Activated naive CD4-positive, alpha-beta T cell treated with anti-CD3 and anti-CD28 coated beads, Interleukin-2, amount 50 U/mL, for 24 hours (primary cell): Measurements from ENCODE around the gene ESRRA.

ENCODE experiments used
- H3K27ac Mint-ChIP-seq: one replicate; pipeline ENCODE4 v1.8.0; 2021; ENCODE audit warnings: mild to moderate bottlenecking, mixed read lengths
- H3K27me3 Mint-ChIP-seq: one replicate; pipeline ENCODE4 v1.8.0; 2021; ENCODE audit warnings: mixed read lengths
- H3K36me3 Mint-ChIP-seq: one replicate; pipeline ENCODE4 v1.8.0; 2021; ENCODE audit warnings: mixed read lengths
- H3K4me1 Mint-ChIP-seq: one replicate; pipeline ENCODE4 v1.8.0; 2021; ENCODE audit warnings: mixed read lengths
- H3K4me3 Mint-ChIP-seq: one replicate; pipeline ENCODE4 v1.8.0; 2021; ENCODE audit warnings: mild to moderate bottlenecking, mixed read lengths
- H3K9me3 Mint-ChIP-seq: one replicate; pipeline ENCODE4 v1.8.0; 2021; ENCODE audit warnings: mixed read lengths

Gene ESRRA

GRCh38 chr11:64355078-64355940, 50.0 kb downstream of the ESRRA start:
- Mint-ChIP-seq H3K4me3 (no peak overlapping the region), H3K36me3 (no peaks in the 10 kb centered on the region), H3K4me1 (peaks cover 24% of the 10 kb centered on the region), H3K9me3 (no peaks in the 10 kb centered on the region), H3K27ac (no peak overlapping the region), H3K27me3 (no peaks in the 10 kb centered on the region)

- Mint-ChIP-seq H3K4me1 (peaks cover 34% of the 10 kb centered on the region), H3K36me3 (no peaks in the 10 kb centered on the region), H3K4me3 (peak overlapping the region; percentile 60), H3K9me3 (no peaks in the 10 kb centered on the region), H3K27me3 (no peaks in the 10 kb centered on the region), H3K27ac (no peak overlapping the region)
These were observed 51.4 kb downstream of the ESRRA start for GRCh38 chr11:64356498-64357411.

DNA sequence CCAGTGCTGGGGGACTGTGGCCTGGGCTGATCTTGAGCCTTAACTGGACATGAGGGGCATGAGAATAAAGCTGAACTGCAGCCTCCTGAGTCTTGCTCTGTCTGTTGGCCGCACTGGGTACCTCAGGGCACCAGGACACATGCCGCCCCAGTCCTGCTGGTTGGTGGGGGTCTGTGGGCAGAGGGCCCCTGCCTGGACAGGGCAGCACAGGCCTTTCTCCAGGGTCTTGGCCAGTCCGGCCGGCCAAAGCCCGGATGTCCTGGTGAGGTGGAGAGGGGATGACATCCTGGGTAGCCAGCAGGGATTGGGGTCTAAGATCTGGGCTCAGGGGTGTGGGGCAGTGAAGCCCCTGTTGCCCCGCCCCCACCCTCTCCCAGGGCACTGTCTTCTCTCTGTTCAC, 52.1 kb downstream of the ESRRA start:
- H3K27me3 Mint-ChIP-seq: no peaks in the 10 kb centered on the region
- H3K27ac Mint-ChIP-seq: no peak overlapping the region
- H3K4me3 Mint-ChIP-seq: no peak overlapping the region
- no peaks in the 10 kb centered on the region for H3K36me3 Mint-ChIP-seq
- H3K4me1 Mint-ChIP-seq: peaks cover 34% of the 10 kb centered on the region
- H3K9me3 Mint-ChIP-seq: no peaks in the 10 kb centered on the region

DNA sequence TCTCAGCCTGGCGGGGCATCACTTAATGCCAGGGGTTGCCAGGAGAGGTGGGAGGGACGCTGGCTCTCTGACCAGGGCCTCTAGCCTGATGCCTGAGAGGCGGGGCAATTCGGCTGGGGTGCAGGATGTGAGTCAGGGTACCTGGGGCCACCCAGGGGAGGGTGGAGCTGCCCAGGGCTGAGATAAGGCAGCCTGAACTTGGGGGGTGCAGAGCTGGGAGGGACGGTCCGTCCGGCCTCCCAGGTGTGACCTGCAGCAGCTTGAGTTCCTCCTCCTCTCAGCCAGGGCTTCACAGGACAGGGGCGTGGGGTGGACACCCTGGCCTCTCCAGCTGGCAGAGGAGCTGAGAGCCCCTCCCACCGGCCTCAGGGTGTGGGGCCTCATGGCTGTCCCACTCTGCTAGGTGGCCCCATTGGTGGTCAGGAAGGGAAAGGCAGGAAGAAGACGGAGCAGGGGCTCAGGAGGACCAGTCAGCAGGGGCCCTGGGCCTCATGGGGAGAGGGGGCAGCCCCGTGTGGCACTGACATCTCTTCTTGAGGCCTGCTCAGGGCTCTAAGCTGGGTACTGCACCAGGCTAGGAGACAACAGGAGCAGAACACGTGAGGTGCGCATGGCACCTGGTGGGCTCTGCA, 52.7 kb downstream of the ESRRA start:
- H3K27me3 Mint-ChIP-seq: no peaks in the 10 kb centered on the region
- no peaks in the 10 kb centered on the region for H3K36me3 Mint-ChIP-seq
- no peak overlapping the region for H3K27ac Mint-ChIP-seq
- peaks cover 34% of the 10 kb centered on the region for H3K4me1 Mint-ChIP-seq
- H3K9me3 Mint-ChIP-seq: no peaks in the 10 kb centered on the region
- peak overlapping the region; percentile 63 for H3K4me3 Mint-ChIP-seq

- H3K4me1 Mint-ChIP-seq: peaks cover 34% of the 10 kb centered on the region
These were observed 53.2 kb downstream of the ESRRA start for GRCh38 chr11:64358536-64358906.

GRCh38 chr11:64358907-64359711, 53.8 kb downstream of the ESRRA start, which contains the start of gene RPS6KA4:
Gene RPS6KA4, plus strand, starts transcription at chr11:64359162. Its CDS starts 74 bp downstream, at chr11:64359236.
- Mint-ChIP-seq H3K27me3 (no peaks in the 10 kb centered on the region), H3K27ac (peak within 1 kb of the TSS; percentile 73), H3K4me1 (peaks cover 34% of the 10 kb centered on the region), H3K4me3 (peak within 1 kb of the TSS; percentile 84), H3K9me3 (no peaks in the 10 kb centered on the region), H3K36me3 (peaks cover under 1% of the 10 kb centered on the region)

More at GRCh38 chr11:64358536-64358906, 53.2 kb downstream of the ESRRA start:
- H3K27ac Mint-ChIP-seq: no peak overlapping the region
- H3K36me3 Mint-ChIP-seq: no peaks in the 10 kb centered on the region
- no peaks in the 10 kb centered on the region for H3K27me3 Mint-ChIP-seq
- H3K4me3 Mint-ChIP-seq: peak overlapping the region; percentile 63
- H3K9me3 Mint-ChIP-seq: no peaks in the 10 kb centered on the region

DNA sequence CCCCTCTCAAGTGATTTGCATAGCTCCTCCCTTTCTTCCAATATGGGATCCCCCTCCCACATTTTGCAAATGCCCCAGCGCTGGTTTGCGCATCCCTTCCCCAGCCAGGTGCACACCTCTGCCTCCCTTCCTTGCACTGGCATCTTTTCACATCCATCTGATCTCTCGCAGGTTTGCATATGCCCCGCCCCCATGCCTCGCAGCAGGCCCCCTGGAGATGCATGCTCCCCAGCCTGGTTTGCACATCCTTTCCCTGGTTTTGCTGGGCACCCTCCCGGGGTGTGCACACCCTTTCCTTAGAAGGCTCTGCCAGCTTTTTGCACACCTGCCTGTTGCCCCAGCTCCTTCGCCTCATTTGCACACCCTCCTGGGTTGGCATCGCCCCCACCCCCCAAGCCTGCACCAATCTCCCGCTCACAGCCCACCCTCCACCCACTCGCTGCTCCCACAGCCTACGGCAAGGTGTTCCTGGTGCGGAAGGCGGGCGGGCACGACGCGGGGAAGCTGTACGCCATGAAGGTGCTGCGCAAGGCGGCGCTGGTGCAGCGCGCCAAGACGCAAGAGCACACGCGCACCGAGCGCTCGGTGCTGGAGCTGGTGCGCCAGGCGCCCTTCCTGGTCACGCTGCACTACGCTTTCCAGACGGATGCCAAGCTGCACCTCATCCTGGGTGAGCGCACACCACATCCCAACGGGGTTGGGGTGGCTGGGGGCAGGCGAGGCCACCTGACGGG, 54.6 kb downstream of the ESRRA start:
- Mint-ChIP-seq H3K27ac (peak overlapping the region; percentile 73), H3K9me3 (no peaks in the 10 kb centered on the region), H3K4me3 (peak overlapping the region; percentile 84), H3K36me3 (peaks cover 4% of the 10 kb centered on the region), H3K27me3 (no peaks in the 10 kb centered on the region), H3K4me1 (peaks cover 34% of the 10 kb centered on the region)

GRCh38 chr11:64360448-64360921, 55.2 kb downstream of the ESRRA start:
- Mint-ChIP-seq H3K36me3 (peaks cover 4% of the 10 kb centered on the region), H3K27ac (no peak overlapping the region), H3K4me3 (peak overlapping the region; percentile 84), H3K9me3 (no peaks in the 10 kb centered on the region), H3K4me1 (peaks cover 34% of the 10 kb centered on the region), H3K27me3 (no peaks in the 10 kb centered on the region)

DNA sequence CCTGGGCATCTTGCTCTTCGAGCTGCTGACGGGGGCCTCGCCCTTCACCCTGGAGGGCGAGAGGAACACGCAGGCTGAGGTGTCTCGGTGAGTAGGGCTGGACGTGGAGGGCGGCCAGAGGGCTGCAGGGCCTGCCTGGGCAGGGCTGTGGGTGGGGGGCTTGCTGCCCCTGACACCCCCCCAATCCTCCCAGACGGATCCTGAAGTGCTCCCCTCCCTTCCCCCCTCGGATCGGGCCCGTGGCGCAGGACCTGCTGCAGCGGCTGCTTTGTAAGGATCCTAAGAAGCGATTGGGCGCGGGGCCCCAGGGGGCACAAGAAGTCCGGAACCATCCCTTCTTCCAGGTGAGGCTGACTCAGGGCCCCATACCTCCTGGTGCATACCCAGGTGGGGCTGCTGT, 56.3 kb downstream of the ESRRA start:
- no peaks in the 10 kb centered on the region for H3K9me3 Mint-ChIP-seq
- peaks cover 30% of the 10 kb centered on the region for H3K4me1 Mint-ChIP-seq
- peaks cover 7% of the 10 kb centered on the region for H3K36me3 Mint-ChIP-seq
- H3K4me3 Mint-ChIP-seq: no peak overlapping the region
- H3K27me3 Mint-ChIP-seq: no peaks in the 10 kb centered on the region
- no peak overlapping the region for H3K27ac Mint-ChIP-seq

DNA sequence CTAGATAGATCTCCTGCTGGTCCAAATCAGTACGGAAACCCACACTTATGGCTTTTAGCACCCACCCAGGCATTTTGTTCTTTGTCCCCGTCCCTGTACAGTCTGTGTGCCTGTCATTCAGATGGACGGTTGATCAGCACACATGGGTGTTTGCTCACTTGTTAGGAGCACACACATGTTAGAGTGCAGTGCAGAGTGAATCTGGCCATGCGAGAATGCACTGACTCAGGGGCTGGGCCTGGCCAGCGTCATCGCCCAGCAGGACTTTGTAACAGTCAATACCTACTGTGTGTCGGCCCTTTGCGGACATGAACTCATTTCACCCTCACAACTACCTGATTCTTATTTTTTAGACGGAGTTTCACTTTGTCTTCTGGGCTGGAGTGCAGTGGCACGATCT, 57.0 kb downstream of the ESRRA start:
- H3K27ac Mint-ChIP-seq: no peak overlapping the region
- no peaks in the 10 kb centered on the region for H3K9me3 Mint-ChIP-seq
- no peaks in the 10 kb centered on the region for H3K27me3 Mint-ChIP-seq
- peaks cover 9% of the 10 kb centered on the region for H3K36me3 Mint-ChIP-seq
- H3K4me3 Mint-ChIP-seq: no peak overlapping the region
- H3K4me1 Mint-ChIP-seq: peaks cover 28% of the 10 kb centered on the region

DNA sequence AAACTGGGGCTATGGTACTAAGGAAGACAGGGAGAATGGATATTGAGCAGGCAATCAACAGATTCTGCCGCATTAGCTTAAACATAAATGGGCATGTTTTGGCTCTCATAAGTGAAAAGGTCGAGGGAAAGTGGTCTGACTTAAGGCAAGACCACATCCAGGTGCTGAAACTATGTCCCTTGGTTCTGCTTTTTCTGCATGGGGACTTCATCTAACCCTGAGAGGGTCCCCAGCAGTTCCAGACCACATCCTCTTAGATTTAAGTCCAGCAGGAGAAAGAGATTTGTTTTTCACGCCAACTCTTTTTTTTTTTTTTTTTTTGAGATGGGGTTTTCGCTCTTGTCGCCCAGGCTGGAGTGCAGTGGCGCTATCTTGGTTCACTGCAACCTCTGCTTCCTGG, 59.1 kb downstream of the ESRRA start:
- Mint-ChIP-seq H3K9me3 (no peaks in the 10 kb centered on the region), H3K4me1 (peaks cover 18% of the 10 kb centered on the region), H3K27ac (no peak overlapping the region), H3K4me3 (no peak overlapping the region), H3K36me3 (peaks cover 9% of the 10 kb centered on the region), H3K27me3 (no peaks in the 10 kb centered on the region)

- no peak overlapping the region for H3K4me3 Mint-ChIP-seq
- H3K27ac Mint-ChIP-seq: no peak overlapping the region
- H3K4me1 Mint-ChIP-seq: peaks cover 13% of the 10 kb centered on the region
- H3K9me3 Mint-ChIP-seq: no peaks in the 10 kb centered on the region
- H3K27me3 Mint-ChIP-seq: no peaks in the 10 kb centered on the region
- peaks cover 9% of the 10 kb centered on the region for H3K36me3 Mint-ChIP-seq
These were observed 59.6 kb downstream of the ESRRA start for GRCh38 chr11:64364911-64365310.
